ENCODE results near the gene ARSG. TPM values are rescaled to one million over a fixed set of nuclear protein-coding genes. Genes with fewer than 3 reads are reported as not detected.

The ARSG gene
- total and polyA plus RNA-seq, 2 donors (not counting 3 experiments of a cell fraction or from before 2014, with no cell fraction given), result 3.9 to 7.0 TPM

- TF ChIP-seq POLR2A (IDR thresholded peaks at IDR 0.05; ENCODE audit: low read depth, low read length) (no peak), CTCF (IDR thresholded peaks at IDR 0.05; ENCODE audit: extremely low read depth in 1 of 2, insufficient read depth in 1 of 2, low read depth in 1 of 2, low read length in 2 of 2) (no peak), POLR2AphosphoS5 (IDR thresholded peaks at IDR 0.05; ENCODE audit: insufficient read depth, low read depth, low read length) (no peak), MAX (IDR thresholded peaks at IDR 0.05; ENCODE audit: insufficient read depth, insufficient read length) (no peak), GATA2 (IDR thresholded peaks at IDR 0.05; ENCODE audit: insufficient read depth, insufficient read length, low read depth, low read length) (no peak), FOS (IDR thresholded peaks at IDR 0.05; ENCODE audit: borderline replicate concordance, insufficient read depth, low read length) (no peak), MYC (IDR thresholded peaks at IDR 0.05; ENCODE audit: low read depth, low read length) (no peak), JUN (IDR thresholded peaks at IDR 0.05; ENCODE audit: borderline replicate concordance, insufficient read depth, insufficient read length, low read depth) (no peak), EZH2 (IDR thresholded peaks at IDR 0.05; ENCODE audit: borderline replicate concordance, low read depth, low read length, severe bottlenecking) (no peak)
- CTCF ChIA-PET, result interaction anchor here (0.7 to 0.9 kb wide), 2 partner anchors 9 to 68 kb away, joined by 3 read pairs; no protein-coding TSS in a partner anchor
- Histone ChIP-seq H3K4me1 (ENCODE audit: control insufficient read depth, extremely low read depth, insufficient read depth, low read length) (peaks cover 10% of the 10 kb centered on the region), H3K4me3 (replicated peaks in 1 of 3; ENCODE audit: insufficient read depth in 1 of 3, low read depth in 1 of 3, low read length in 3 of 3) (no peak overlapping the region), H3K9me1 (replicated peaks; ENCODE audit: control insufficient read depth, extremely low read depth, insufficient read depth, low read length) (no peaks in the 10 kb centered on the region), H3K9me3 (replicated peaks; ENCODE audit: control insufficient read depth, insufficient read depth, low read length) (no peaks in the 10 kb centered on the region), H3K27me3 (ENCODE audit: control insufficient read depth in 2 of 2, insufficient read depth in 2 of 2, low read length in 2 of 2) (no peaks in the 10 kb centered on the region), H3K79me2 (ENCODE audit: control insufficient read depth, insufficient read depth, low read length) (no peaks in the 10 kb centered on the region), H3K27ac (ENCODE audit: insufficient read depth, low read depth, low read length) (no peak overlapping the region), H4K20me1 (replicated peaks; ENCODE audit: control insufficient read depth, extremely low read depth, insufficient read depth, low read length) (no peaks in the 10 kb centered on the region), H3K4me2 (ENCODE audit: insufficient read depth, low read length) (no peak overlapping the region), H3K9ac (replicated peaks; ENCODE audit: extremely low read depth, insufficient read depth, low read length) (no peak overlapping the region), H2AFZ (ENCODE audit: low read depth, low read length) (no peak overlapping the region), H3K36me3 (ENCODE audit: control insufficient read depth in 2 of 2, extremely low read depth in 1 of 2, insufficient read depth in 2 of 2, low read length in 2 of 2) (no peaks in the 10 kb centered on the region)
- FAIRE-seq (no peak), DNase-seq (ENCODE audit: low read depth, low spot score) (no peak)
- intact Hi-C loops (cut with micrococcal nuclease) (no loop called here), dilution Hi-C loops (cut with MboI; ENCODE audit: extremely low pct_ligation_motif_present, low sequenced_read_pairs) (no loop called here)
- no TSS peak for BruUV-seq (replicated peaks)
- POLR2A ChIA-PET, result no interaction called here
Observed at GRCh38 chr17:68314916-68315535, 23.7 kb downstream of the ARSG start.
